Activated T-cell treated with anti-CD3 and anti-CD28 coated beads for 4 hours (primary cell): ENCODE results near the gene TEAD3.

Source experiments
- DNase-seq: peaks from one replicate; pipeline ENCODE4 v3.0.0-alpha.2; 2020

Gene TEAD3

GRCh38 chr6:35490821-35491557 is 5.9 kb downstream of the TEAD3 start:
- DNase-seq = no peak

GRCh38 chr6:35489995-35490791 is 6.7 kb downstream of the TEAD3 start:
- no peak for DNase-seq

GRCh38 chr6:35489066-35489465 is 7.8 kb downstream of the TEAD3 start:
- no peak for DNase-seq

- no peak for DNase-seq
Observed at GRCh38 chr6:35488517-35488862, 8.4 kb downstream of the TEAD3 start.

GRCh38 chr6:35487658-35488516 is 9.0 kb downstream of the TEAD3 start:
- DNase-seq = no peak

GRCh38 chr6:35486005-35486925 is 10.6 kb downstream of the TEAD3 start:
- no peak for DNase-seq

- DNase-seq = no peak
Observed at GRCh38 chr6:35485402-35485877, 11.4 kb downstream of the TEAD3 start.

GRCh38 chr6:35484921-35485392 is 11.9 kb downstream of the TEAD3 start:
- DNase-seq = no peak

- DNase-seq = no peak
Observed at GRCh38 chr6:35483893-35484645, 12.8 kb downstream of the TEAD3 start.

- no peak for DNase-seq
Observed at GRCh38 chr6:35483490-35483889, 13.4 kb downstream of the TEAD3 start.

GRCh38 chr6:35483062-35483461 is 13.8 kb downstream of the TEAD3 start:
- DNase-seq = no peak

- no peak for DNase-seq
Observed at GRCh38 chr6:35481226-35481625, 15.7 kb downstream of the TEAD3 start.

- no peak for DNase-seq
Observed at GRCh38 chr6:35480176-35480575, 16.7 kb downstream of the TEAD3 start.

GRCh38 chr6:35478259-35478658 is 18.6 kb downstream of the TEAD3 start:
- DNase-seq = no peak

- no peak for DNase-seq
Observed at GRCh38 chr6:35477551-35478179, 19.2 kb downstream of the TEAD3 start.

GRCh38 chr6:35477028-35477427 is 19.9 kb downstream of the TEAD3 start:
- no peak for DNase-seq

- no peak for DNase-seq
Observed at GRCh38 chr6:35476004-35476403, 20.9 kb downstream of the TEAD3 start.

- no peak for DNase-seq
Observed at GRCh38 chr6:35475573-35475972, 21.3 kb downstream of the TEAD3 start.

GRCh38 chr6:35474942-35475570 is 21.8 kb downstream of the TEAD3 start:
- DNase-seq = no peak
